Ascending aorta (tissue), 2 donors: ENCODE data around the gene LY6G5C. TPM values are rescaled to one million over a fixed set of nuclear protein-coding genes. Genes with fewer than 3 reads are reported as not detected.

Experiments
- DNase-seq, 2 donors: peaks; one replicate each; pipeline ENCODE4 v3.0.0-alpha.2; 2019; ENCODE audit warnings: low spot score in 2 of 2
- H3K27ac ChIP-seq, 2 donors: fragments of 200-600 bp; sonication (generic); one replicate each; pipeline ENCODE4 v1.5.1; 2016 to 2017; ENCODE audit warnings: mild to moderate bottlenecking in 1 of 2
- H3K27me3 ChIP-seq: fragments of 200-600 bp; sonication (generic); one replicate; pipeline ENCODE4 v1.5.1; 2017
- H3K36me3 ChIP-seq, 2 donors: fragments of 200-600 bp; sonication (generic); one replicate each; pipeline ENCODE4 v1.5.1; 2016
- H3K4me1 ChIP-seq, 2 donors: fragments of 200-600 bp; sonication (generic); one replicate each; pipeline ENCODE4 v1.5.1; 2016 to 2017; ENCODE audit warnings: mild to moderate bottlenecking in 1 of 2
- H3K4me3 ChIP-seq, 2 donors: fragments of 200-600 bp; sonication (generic); one replicate each; pipeline ENCODE4 v1.5.1; 2016 to 2017; ENCODE audit warnings: mild to moderate bottlenecking in 1 of 2
- H3K9me3 ChIP-seq, 2 donors: fragments of 200-600 bp; sonication (generic); one replicate each; pipeline ENCODE4 v1.5.1; 2016
- intact Hi-C: fragments of 100-400 bp; cut with DNase I; formaldehyde crosslinking; loops from one replicate; pipeline ENCODE4 v1.15.1; 2023
- total RNA-seq: library from RNA; depleted of rRNA; stranded (reverse); fragments of >200 nt; gene quantifications from one replicate; pipeline ENCODE4 v1.1.0, GENCODE V29; 2016
- TF ChIP-seq, protein P1 (sequence below), 3 experiments: fragments of 200-600 bp in 2 of 3; fragments of 450-650 bp in 1 of 3; sonication (generic) in 2 of 3; IDR thresholded peaks; one replicate each; pipeline ENCODE4 v1.5.1; 2016 to 2019; ENCODE audit warnings: antibody characterized with exemption in 3 of 3, mild to moderate bottlenecking in 1 of 3, moderate library complexity in 1 of 3

Gene LY6G5C
- total RNA-seq, 1 donor from 2014 or later, result 0.96 TPM

DNA sequence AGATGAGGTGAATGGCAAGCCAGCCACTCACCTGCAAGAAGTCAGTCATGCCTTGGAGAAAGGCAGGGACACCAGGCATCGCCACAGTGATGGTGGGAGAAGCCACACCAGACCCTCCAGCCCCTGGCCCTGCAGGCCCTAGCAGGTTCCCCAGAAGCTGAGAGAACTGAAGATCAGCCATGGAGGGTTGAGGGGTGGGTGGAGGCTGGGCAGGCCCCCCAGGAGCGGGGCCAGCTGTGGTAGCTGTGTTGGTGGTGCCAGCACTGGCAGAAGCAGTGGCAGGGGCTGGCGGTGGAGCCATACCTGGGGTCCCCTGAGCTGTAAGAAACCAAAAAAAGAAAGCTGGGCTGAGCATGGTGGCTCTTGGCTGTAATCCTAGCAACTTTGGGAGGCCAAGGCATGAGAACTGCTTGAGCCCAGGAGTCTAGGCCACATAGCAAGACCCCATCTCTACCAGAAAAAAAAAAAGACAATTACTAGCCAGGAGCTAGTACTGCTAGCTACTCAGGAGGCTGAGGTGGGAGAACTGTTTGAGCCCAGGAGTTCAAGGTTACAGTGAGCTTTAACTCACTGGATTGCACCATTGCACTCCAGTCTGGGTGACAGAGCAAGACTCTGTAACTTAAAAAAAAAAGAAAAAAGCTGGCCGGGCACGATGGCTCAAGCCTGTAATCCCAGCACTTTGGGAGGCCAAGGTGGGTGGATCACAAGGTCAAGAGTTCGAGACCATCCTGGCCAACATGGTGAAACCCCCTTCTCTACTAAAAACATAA is 37.9 kb downstream of the LY6G5C start:
- H3K36me3 ChIP-seq, result peaks cover 91 to 96% of the 10 kb centered on the region in 2 donors
- no peak for DNase-seq
- H3K4me1 ChIP-seq, result no peaks in the 10 kb centered on the region
- intact Hi-C loops, result no loop called here
- no peaks in the 10 kb centered on the region for H3K27me3 ChIP-seq
- TF ChIP-seq, protein P1, sequence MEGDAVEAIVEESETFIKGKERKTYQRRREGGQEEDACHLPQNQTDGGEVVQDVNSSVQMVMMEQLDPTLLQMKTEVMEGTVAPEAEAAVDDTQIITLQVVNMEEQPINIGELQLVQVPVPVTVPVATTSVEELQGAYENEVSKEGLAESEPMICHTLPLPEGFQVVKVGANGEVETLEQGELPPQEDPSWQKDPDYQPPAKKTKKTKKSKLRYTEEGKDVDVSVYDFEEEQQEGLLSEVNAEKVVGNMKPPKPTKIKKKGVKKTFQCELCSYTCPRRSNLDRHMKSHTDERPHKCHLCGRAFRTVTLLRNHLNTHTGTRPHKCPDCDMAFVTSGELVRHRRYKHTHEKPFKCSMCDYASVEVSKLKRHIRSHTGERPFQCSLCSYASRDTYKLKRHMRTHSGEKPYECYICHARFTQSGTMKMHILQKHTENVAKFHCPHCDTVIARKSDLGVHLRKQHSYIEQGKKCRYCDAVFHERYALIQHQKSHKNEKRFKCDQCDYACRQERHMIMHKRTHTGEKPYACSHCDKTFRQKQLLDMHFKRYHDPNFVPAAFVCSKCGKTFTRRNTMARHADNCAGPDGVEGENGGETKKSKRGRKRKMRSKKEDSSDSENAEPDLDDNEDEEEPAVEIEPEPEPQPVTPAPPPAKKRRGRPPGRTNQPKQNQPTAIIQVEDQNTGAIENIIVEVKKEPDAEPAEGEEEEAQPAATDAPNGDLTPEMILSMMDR (IDR thresholded peaks at IDR 0.05), result no peak
- H3K27ac ChIP-seq, result no peak overlapping the region
- no peak overlapping the region for H3K4me3 ChIP-seq
- H3K9me3 ChIP-seq, result no peaks in the 10 kb centered on the region

DNA sequence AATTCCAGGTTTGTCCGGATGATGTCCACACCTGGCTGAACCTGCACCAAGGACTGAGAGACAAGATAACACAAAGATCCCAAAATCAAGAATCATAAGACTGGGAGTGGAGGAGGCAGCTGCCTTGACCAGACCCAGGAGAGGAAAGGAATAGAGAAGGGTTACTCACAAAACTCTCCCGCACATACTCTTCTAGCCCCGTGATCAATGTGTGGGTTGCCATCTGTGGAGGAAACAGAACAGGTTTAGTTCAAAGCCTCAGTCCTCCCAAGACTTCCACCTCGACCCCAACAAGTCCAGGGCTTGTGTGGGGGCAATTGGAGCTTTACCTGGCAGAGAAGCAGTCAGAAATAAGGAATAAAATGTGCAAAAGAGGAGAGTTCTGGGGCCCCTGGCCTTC is 39.5 kb downstream of the LY6G5C start:
- Histone ChIP-seq H3K27me3 (no peaks in the 10 kb centered on the region), H3K9me3 (no peaks in the 10 kb centered on the region), H3K4me1 (no peaks in the 10 kb centered on the region), H3K36me3 (peaks cover 90 to 97% of the 10 kb centered on the region in 2 donors), H3K4me3 (no peak overlapping the region), H3K27ac (no peak overlapping the region)
- DNase-seq, result no peak
- TF ChIP-seq, protein P1 (IDR thresholded peaks at IDR 0.05), result no peak
- intact Hi-C loops, result no loop called here

DNA sequence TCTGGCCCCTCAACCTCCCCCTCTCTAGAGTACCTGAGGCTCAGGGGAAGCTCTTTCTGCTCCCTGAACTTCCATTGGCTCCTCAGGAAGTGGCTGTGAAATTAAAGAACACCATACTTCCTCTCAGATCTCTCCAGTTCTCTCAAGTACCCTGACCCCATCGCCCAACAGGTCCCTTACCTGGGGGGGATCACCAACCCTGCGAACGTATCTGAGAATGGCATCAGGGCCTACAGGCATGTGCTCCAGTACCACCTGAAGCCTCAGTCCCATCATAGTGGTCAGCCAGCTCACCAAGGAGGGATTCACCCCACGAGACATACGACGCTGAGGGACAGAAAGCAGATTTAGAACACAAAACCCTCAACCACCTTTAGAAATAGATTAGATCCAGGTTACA is 40.3 kb downstream of the LY6G5C start:
- no peaks in the 10 kb centered on the region for H3K4me1 ChIP-seq
- no peak overlapping the region for H3K4me3 ChIP-seq
- peaks cover 91 to 97% of the 10 kb centered on the region in 2 donors for H3K36me3 ChIP-seq
- H3K27ac ChIP-seq, result no peak overlapping the region
- intact Hi-C loops, result no loop called here
- no peak for DNase-seq
- TF ChIP-seq, protein P1 (IDR thresholded peaks at IDR 0.05), result no peak
- H3K9me3 ChIP-seq, result no peaks in the 10 kb centered on the region
- H3K27me3 ChIP-seq, result no peaks in the 10 kb centered on the region

DNA sequence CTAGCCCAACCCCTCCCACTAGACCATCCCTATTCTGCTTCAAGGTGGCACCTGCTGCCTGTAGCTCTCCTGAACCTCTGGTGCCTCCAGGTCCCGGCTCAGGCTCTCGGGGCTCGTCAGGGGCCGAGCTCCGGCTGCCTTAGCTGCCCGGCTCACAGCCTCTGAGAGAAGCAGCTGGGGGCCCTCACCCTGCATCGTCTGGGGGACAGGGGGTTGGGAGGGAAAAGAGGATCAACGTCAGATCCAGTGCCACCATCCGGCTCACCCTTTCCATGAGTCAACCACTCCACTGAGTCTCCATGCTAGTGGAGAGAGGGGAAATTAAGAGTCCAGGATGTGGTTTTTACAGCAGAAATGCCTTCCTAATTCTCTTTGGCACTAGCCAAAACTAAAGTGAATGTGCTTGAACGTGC is 41.4 kb downstream of the LY6G5C start:
- no peak overlapping the region for H3K27ac ChIP-seq
- no peak for DNase-seq
- H3K4me1 ChIP-seq, result no peaks in the 10 kb centered on the region
- intact Hi-C loops, result no loop called here
- no peaks in the 10 kb centered on the region for H3K9me3 ChIP-seq
- no peaks in the 10 kb centered on the region for H3K27me3 ChIP-seq
- no peak overlapping the region for H3K4me3 ChIP-seq
- H3K36me3 ChIP-seq, result peaks cover 91 to 97% of the 10 kb centered on the region in 2 donors
- TF ChIP-seq, protein P1 (IDR thresholded peaks at IDR 0.05), result no peak

DNA sequence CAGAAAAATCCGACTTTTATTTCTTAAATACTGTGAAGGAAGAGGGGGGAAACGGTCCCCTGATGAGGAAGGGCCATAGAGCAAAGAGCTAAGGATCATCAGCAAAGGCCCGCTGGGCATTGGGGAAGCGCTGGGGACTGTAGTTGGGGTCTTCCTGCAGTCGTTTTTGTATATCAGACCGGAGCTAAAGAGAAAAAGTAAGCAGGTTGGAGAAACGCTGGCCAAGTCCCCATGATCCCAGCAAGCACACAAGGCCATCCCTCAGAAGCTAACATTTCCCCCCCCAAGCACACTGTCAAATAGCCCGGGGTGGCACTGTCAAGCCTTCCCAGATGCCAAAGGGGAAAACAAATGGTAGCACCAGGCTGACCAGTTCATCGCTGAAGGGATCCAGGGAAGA is 41.8 kb downstream of the LY6G5C start:
- no peak overlapping the region for H3K27ac ChIP-seq
- H3K4me3 ChIP-seq, result no peak overlapping the region
- DNase-seq, result no peak
- no peaks in the 10 kb centered on the region for H3K9me3 ChIP-seq
- intact Hi-C loops, result no loop called here
- no peaks in the 10 kb centered on the region for H3K27me3 ChIP-seq
- TF ChIP-seq, protein P1 (IDR thresholded peaks at IDR 0.05), result no peak
- peaks cover 91 to 97% of the 10 kb centered on the region in 2 donors for H3K36me3 ChIP-seq
- no peaks in the 10 kb centered on the region for H3K4me1 ChIP-seq
